ENCODE measurements around the gene PLIN5.

Gene PLIN5

GRCh38 chr19:4519172-4519496 lies 15.9 kb downstream of the PLIN5 start:
- ChIA-PET POLR2A (no interaction called here), CTCF (no interaction called here)
- no peak for TF ChIP-seq CTCF (IDR thresholded peaks at IDR 0.05; ENCODE audit: insufficient read depth, low read length, missing control alignments)
- no peak overlapping the region for H3K4me3 ChIP-seq (ENCODE audit: low read depth, low read length)
- no peak for DNase-seq (ENCODE audit: low read depth, low spot score)

- DNase-seq (ENCODE audit: low read depth, low spot score) = no peak
- no peak within 1 kb of the TSS for H3K4me3 ChIP-seq (ENCODE audit: low read depth, low read length)
- ChIA-PET CTCF (interaction anchor here (0.9 to 1.3 kb wide), 3 partner anchors 16 to 251 kb away, joined by 3 to 6 read pairs (median 4); partner anchors contain the start of gene PLIN5), POLR2A (no interaction called here)
- no peak for TF ChIP-seq CTCF (IDR thresholded peaks at IDR 0.05; ENCODE audit: insufficient read depth, low read length, missing control alignments)
Measured at GRCh38 chr19:4518345-4519171, 16.5 kb downstream of the PLIN5 start, which contains the start of gene PLIN4. Gene PLIN4, minus strand, starts transcription at chr19:4518486. Its CDS starts 214 bp downstream, at chr19:4518272.

- CTCF ChIA-PET = interaction anchor here (0.9 to 2.7 kb wide), 4 partner anchors 8 to 250 kb away, joined by 3 to 17 read pairs (median 5); partner anchors contain the start of gene PLIN5
- DNase-seq (ENCODE audit: low read depth, low spot score) = no peak
- POLR2A ChIA-PET = no interaction called here
- no peak overlapping the region for H3K4me3 ChIP-seq (ENCODE audit: low read depth, low read length)
- no peak for TF ChIP-seq CTCF (IDR thresholded peaks at IDR 0.05; ENCODE audit: insufficient read depth, low read length, missing control alignments)
Measured at GRCh38 chr19:4517451-4518057, 17.5 kb downstream of the PLIN5 start.

- ChIA-PET POLR2A (no interaction called here), CTCF (interaction anchor here (2.7 kb wide), 1 partner anchor 8 kb away, joined by 17 read pairs; no protein-coding TSS in a partner anchor)
- no peak overlapping the region for H3K4me3 ChIP-seq (ENCODE audit: low read depth, low read length)
- no peak for TF ChIP-seq CTCF (IDR thresholded peaks at IDR 0.05; ENCODE audit: insufficient read depth, low read length, missing control alignments)
- no peak for DNase-seq (ENCODE audit: low read depth, low spot score)
Measured at GRCh38 chr19:4516939-4517300, 18.1 kb downstream of the PLIN5 start.

- DNase-seq (ENCODE audit: low read depth, low spot score) = no peak
- no peak overlapping the region for H3K4me3 ChIP-seq (ENCODE audit: low read depth, low read length)
- TF ChIP-seq CTCF (IDR thresholded peaks at IDR 0.05; ENCODE audit: insufficient read depth, low read length, missing control alignments) = no peak
- POLR2A ChIA-PET = no interaction called here
- CTCF ChIA-PET = interaction anchor here (1.1 to 2.7 kb wide), 2 partner anchors 9 to 60 kb away, joined by 3 to 17 read pairs; no protein-coding TSS in a partner anchor
Measured at GRCh38 chr19:4516199-4516938, 18.7 kb downstream of the PLIN5 start.

- no peak for TF ChIP-seq CTCF (IDR thresholded peaks at IDR 0.05; ENCODE audit: insufficient read depth, low read length, missing control alignments)
- no peak overlapping the region for H3K4me3 ChIP-seq (ENCODE audit: low read depth, low read length)
- ChIA-PET POLR2A (no interaction called here), CTCF (interaction anchor here (1.1 to 2.7 kb wide), 2 partner anchors 10 to 60 kb away, joined by 3 to 17 read pairs; no protein-coding TSS in a partner anchor)
- DNase-seq (ENCODE audit: low read depth, low spot score) = no peak
Measured at GRCh38 chr19:4515732-4516131, 19.3 kb downstream of the PLIN5 start.

Measured in AG04449 (cell line).